Measurements from ENCODE around the gene FANCF. TPM values are rescaled to one million over a fixed set of nuclear protein-coding genes. Genes with fewer than 3 reads are reported as not detected.

FANCF gene
- total RNA-seq, 1 experiment from 2014 or later, result 5.2 TPM

DNA sequence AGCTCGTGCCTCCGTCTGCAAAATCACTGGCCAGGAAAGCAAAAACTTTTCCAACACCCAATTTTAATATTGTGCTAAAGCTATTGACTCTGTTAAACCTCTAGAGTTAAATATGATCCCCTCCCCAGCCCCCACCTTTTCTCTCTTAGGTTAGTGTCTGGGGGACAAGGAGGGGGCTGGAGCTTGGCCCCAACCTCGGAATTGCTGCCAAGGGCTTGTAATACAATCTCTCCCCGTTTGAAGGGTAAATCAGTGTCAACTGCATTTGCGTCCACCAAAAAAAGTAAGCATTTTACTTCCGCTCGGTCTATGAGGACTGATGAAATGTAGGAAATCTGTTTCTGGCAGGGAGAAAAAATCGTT, 40.7 kb upstream of the FANCF start, which contains the start of gene GAS2:
TSS of gene GAS2 (plus strand) at position 287 of the 363 bp plus-strand sequence. CDS start 8,259 bp downstream, outside the sequence.
- no peak within 1 kb of the TSS for H3K27ac ChIP-seq (ENCODE audit: low read depth, low read length)
- H3K4me2 ChIP-seq (ENCODE audit: low read length), result no peak within 1 kb of the TSS
- no peaks in the 10 kb centered on the region for H3K36me3 ChIP-seq (ENCODE audit: control insufficient read depth in 1 of 2, insufficient read depth in 2 of 2, low read length in 2 of 2)
- no TSS peak for BruUV-seq (replicated peaks)
- H3K4me3 ChIP-seq (replicated peaks in 1 of 2; ENCODE audit: low read depth in 1 of 2, low read length in 2 of 2), result no peak within 1 kb of the TSS
- H2AFZ ChIP-seq (ENCODE audit: low read depth, low read length, poor library complexity, severe bottlenecking), result no peak within 1 kb of the TSS
- ChIA-PET POLR2A (no interaction called here), CTCF (no interaction called here), RAD21 (ENCODE audit: low non-redundant PET in 1 of 2, low total read pairs in 2 of 2, uncharacterized antibody in 2 of 2, unreplicated experiment in 2 of 2) (no interaction called here)
- H3K9me2 ChIP-seq (ENCODE audit: insufficient read depth), result no peaks in the 10 kb centered on the region
- H4K20me1 ChIP-seq (ENCODE audit: insufficient read depth), result no peaks in the 10 kb centered on the region
- H3K9me3 ChIP-seq (ENCODE audit: control insufficient read depth in 1 of 2, insufficient read depth in 1 of 2, low read depth in 1 of 2, low read length in 2 of 2), result no peaks in the 10 kb centered on the region
- ATAC-seq (no peak), DNase-seq (ENCODE audit: low read depth, low spot score) (no peak)
- no peak for TF ChIP-seq SIN3A (IDR thresholded peaks at IDR 0.05; ENCODE audit: low read depth)
- no peaks in the 10 kb centered on the region for H3K4me1 ChIP-seq (ENCODE audit: control insufficient read depth in 1 of 2, insufficient read depth in 2 of 2, low read length in 2 of 2)
- H3K79me2 ChIP-seq (ENCODE audit: insufficient read depth, low read length), result no peaks in the 10 kb centered on the region
- H3K27me3 ChIP-seq (ENCODE audit: insufficient read depth, low read length), result peaks cover 18% of the 10 kb centered on the region
- no peak within 1 kb of the TSS for H3K9ac ChIP-seq (ENCODE audit: low read length)
- intact Hi-C loops (cut with micrococcal nuclease), result no loop called here

DNA sequence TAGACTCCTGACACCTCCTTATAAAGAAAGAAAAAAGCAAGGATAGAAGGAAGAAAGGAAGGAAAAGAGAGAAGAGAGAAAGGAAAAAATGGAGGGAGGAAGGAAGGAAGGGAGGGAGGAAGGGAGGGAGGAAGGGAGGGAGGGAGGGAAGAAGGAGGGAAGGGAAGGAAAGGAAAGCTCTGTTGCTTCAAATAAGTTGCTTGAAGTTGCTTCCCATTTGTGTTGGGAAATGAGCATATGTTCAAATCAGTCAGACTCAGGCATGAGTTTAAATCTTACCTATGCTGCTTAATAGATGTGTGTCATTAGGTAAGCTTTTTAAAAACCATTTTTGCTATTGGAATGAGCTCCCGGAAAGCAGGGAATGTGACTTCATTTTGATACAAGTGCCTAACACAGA, 34.2 kb upstream of the FANCF start:
- no peak overlapping the region for H3K4me3 ChIP-seq (replicated peaks in 1 of 2; ENCODE audit: low read depth in 1 of 2, low read length in 2 of 2)
- H3K4me2 ChIP-seq (ENCODE audit: low read length), result no peak overlapping the region
- H3K79me2 ChIP-seq (ENCODE audit: insufficient read depth, low read length), result no peaks in the 10 kb centered on the region
- ChIA-PET CTCF (no interaction called here), RAD21 (ENCODE audit: low non-redundant PET in 1 of 2, low total read pairs in 2 of 2, uncharacterized antibody in 2 of 2, unreplicated experiment in 2 of 2) (no interaction called here), POLR2A (no interaction called here)
- peaks cover 34% of the 10 kb centered on the region for H3K27me3 ChIP-seq (ENCODE audit: insufficient read depth, low read length)
- no peaks in the 10 kb centered on the region for H3K9me3 ChIP-seq (ENCODE audit: control insufficient read depth in 1 of 2, insufficient read depth in 1 of 2, low read depth in 1 of 2, low read length in 2 of 2)
- no peak overlapping the region for H2AFZ ChIP-seq (ENCODE audit: low read depth, low read length, poor library complexity, severe bottlenecking)
- ATAC-seq (no peak), DNase-seq (ENCODE audit: low read depth, low spot score) (no peak)
- BruUV-seq (replicated peaks), result no TSS peak
- H4K20me1 ChIP-seq (ENCODE audit: insufficient read depth), result no peaks in the 10 kb centered on the region
- H3K27ac ChIP-seq (ENCODE audit: low read depth, low read length), result no peak overlapping the region
- TF ChIP-seq EZH2 (IDR thresholded peaks at IDR 0.05), result no peak
- TF ChIP-seq SRF (IDR thresholded peaks at IDR 0.05; ENCODE audit: low read depth), result no peak
- no peak for TF ChIP-seq EGR1 (IDR thresholded peaks at IDR 0.05; ENCODE audit: low read depth)
- TF ChIP-seq RAD21 (IDR thresholded peaks at IDR 0.05; ENCODE audit: low read depth), result no peak
- TF ChIP-seq, protein P1, sequence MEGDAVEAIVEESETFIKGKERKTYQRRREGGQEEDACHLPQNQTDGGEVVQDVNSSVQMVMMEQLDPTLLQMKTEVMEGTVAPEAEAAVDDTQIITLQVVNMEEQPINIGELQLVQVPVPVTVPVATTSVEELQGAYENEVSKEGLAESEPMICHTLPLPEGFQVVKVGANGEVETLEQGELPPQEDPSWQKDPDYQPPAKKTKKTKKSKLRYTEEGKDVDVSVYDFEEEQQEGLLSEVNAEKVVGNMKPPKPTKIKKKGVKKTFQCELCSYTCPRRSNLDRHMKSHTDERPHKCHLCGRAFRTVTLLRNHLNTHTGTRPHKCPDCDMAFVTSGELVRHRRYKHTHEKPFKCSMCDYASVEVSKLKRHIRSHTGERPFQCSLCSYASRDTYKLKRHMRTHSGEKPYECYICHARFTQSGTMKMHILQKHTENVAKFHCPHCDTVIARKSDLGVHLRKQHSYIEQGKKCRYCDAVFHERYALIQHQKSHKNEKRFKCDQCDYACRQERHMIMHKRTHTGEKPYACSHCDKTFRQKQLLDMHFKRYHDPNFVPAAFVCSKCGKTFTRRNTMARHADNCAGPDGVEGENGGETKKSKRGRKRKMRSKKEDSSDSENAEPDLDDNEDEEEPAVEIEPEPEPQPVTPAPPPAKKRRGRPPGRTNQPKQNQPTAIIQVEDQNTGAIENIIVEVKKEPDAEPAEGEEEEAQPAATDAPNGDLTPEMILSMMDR (IDR thresholded peaks at IDR 0.05 in 2 of 3, conservative IDR thresholded peaks at IDR 0.05 in 1 of 3; ENCODE audit: borderline replicate concordance in 1 of 3, insufficient read depth in 1 of 3, low read depth in 2 of 3, low read length in 2 of 3), result no peak
- H3K9ac ChIP-seq (ENCODE audit: low read length), result no peak overlapping the region
- intact Hi-C loops (cut with micrococcal nuclease), result no loop called here
- no peaks in the 10 kb centered on the region for H3K9me2 ChIP-seq (ENCODE audit: insufficient read depth)
- H3K4me1 ChIP-seq (ENCODE audit: control insufficient read depth in 1 of 2, insufficient read depth in 2 of 2, low read length in 2 of 2), result no peaks in the 10 kb centered on the region
- H3K36me3 ChIP-seq (ENCODE audit: control insufficient read depth in 1 of 2, insufficient read depth in 2 of 2, low read length in 2 of 2), result no peaks in the 10 kb centered on the region

Measured in HCT116 (cell line).